ENCODE data around the gene PRAME.
"Not testable (repeated sequence)": the region's sequence is repeated elsewhere in the genome, so short reads cannot be mapped to it uniquely, and the experiment has no call there.

DNA sequence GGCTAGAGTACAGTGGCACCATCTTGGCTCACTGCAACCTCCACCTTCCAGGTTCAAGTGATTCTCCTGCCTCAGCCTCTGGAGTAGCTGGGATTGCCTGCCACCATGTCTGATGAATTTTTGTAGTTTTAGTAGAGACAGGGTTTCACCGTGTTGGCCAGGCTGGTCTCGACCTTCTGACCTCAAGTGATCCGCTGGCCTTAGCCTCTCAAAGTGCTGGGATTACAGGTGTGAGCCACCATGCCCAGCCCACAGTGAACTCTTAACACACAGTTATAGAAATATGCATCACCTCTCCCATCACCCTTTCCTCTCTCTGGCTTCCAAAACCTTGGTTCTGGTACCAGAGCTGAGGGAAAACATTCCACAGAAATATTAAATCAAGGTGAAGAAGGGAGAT is 49.0 kb upstream of the PRAME start:
- not testable (repeated sequence) for TF ChIP-seq EZH2phosphoT487 (IDR thresholded peaks at IDR 0.05; ENCODE audit: low read depth, severe bottlenecking, unreplicated experiment)
- TF ChIP-seq, protein P1, sequence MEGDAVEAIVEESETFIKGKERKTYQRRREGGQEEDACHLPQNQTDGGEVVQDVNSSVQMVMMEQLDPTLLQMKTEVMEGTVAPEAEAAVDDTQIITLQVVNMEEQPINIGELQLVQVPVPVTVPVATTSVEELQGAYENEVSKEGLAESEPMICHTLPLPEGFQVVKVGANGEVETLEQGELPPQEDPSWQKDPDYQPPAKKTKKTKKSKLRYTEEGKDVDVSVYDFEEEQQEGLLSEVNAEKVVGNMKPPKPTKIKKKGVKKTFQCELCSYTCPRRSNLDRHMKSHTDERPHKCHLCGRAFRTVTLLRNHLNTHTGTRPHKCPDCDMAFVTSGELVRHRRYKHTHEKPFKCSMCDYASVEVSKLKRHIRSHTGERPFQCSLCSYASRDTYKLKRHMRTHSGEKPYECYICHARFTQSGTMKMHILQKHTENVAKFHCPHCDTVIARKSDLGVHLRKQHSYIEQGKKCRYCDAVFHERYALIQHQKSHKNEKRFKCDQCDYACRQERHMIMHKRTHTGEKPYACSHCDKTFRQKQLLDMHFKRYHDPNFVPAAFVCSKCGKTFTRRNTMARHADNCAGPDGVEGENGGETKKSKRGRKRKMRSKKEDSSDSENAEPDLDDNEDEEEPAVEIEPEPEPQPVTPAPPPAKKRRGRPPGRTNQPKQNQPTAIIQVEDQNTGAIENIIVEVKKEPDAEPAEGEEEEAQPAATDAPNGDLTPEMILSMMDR (IDR thresholded peaks at IDR 0.05; ENCODE audit: poor library complexity) = not testable (repeated sequence)

All from hepatocyte (in vitro differentiated cells).